PC-3 (cell line): ENCODE measurements around the gene IL31. TPM values are rescaled to one million over a fixed set of nuclear protein-coding genes. Genes with fewer than 3 reads are reported as not detected.

ENCODE experiments used
- ATAC-seq: fragments of 200-7000 bp; cut with Tn5 transposase; 2 replicates; pipeline ENCODE4 v1.9.1; 2020; ENCODE audit warnings: mild to moderate bottlenecking, moderate library complexity
- BruUV-seq: library from RNA; stranded (reverse); fragments of 400-500 nt; replicated peaks from 2 replicates; lab custom pipeline; 2021; lab: Mats Ljungman, UMichigan
- CTCF ChIA-PET: fragments of 300-600 bp; sonication (Branson Sonifier 250); formaldehyde crosslinking; loops from one replicate; lab custom pipeline; 2022; ENCODE audit warnings: antibody characterized with exemption; lab: Charles Lee
- POLR2A ChIA-PET: fragments of 300-600 bp; sonication (Branson Sonifier 250); formaldehyde crosslinking; loops from one replicate; lab custom pipeline; 2022; ENCODE audit warnings: antibody characterized with exemption; ENCODE audit not compliant: unreplicated experiment; lab: Charles Lee
- DNase-seq: peaks from one replicate; pipeline ENCODE4 v3.0.0-alpha.2; 2015
- H2AFZ ChIP-seq: fragments of 300-600 bp; sonication (generic); 2 replicates; pipeline ENCODE4 v1.6.0; 2016; ENCODE audit warnings: antibody characterized with exemption, low read length
- H3F3A ChIP-seq: fragments of 300-600 bp; sonication (generic); one replicate; pipeline ENCODE4 v1.6.0; 2017; ENCODE audit warnings: antibody characterized with exemption, low read length, control low read depth, mild to moderate bottlenecking; ENCODE audit not compliant: unreplicated experiment
- H3K27ac ChIP-seq: fragments of 300-600 bp; sonication (generic); 2 replicates; pipeline ENCODE4 v1.5.1; 2016; ENCODE audit warnings: mild to moderate bottlenecking, low read length
- H3K27me3 ChIP-seq: fragments of 300-600 bp; sonication (generic); 2 replicates; pipeline ENCODE4 v1.6.1; 2016; ENCODE audit warnings: low read length, mixed read lengths
- H3K36me3 ChIP-seq: fragments of 300-600 bp; sonication (generic); 2 replicates; pipeline ENCODE4 v1.6.1; 2016; ENCODE audit warnings: low read depth, mixed run types, low read length, mixed read lengths
- H3K4me1 ChIP-seq: fragments of 300-600 bp; sonication (generic); 2 replicates; pipeline ENCODE4 v1.5.1; 2016; ENCODE audit warnings: low read length; ENCODE audit not compliant: insufficient read depth
- H3K4me2 ChIP-seq: fragments of 300-600 bp; sonication (generic); 2 replicates; pipeline ENCODE4 v1.6.0; 2016; ENCODE audit warnings: low read length
- H3K4me3 ChIP-seq: fragments of 300-600 bp; sonication (generic); 2 replicates; pipeline ENCODE4 v1.5.1; 2016; ENCODE audit warnings: mild to moderate bottlenecking, low read length, mixed read lengths
- H3K79me2 ChIP-seq: fragments of 300-600 bp; sonication (generic); 2 replicates; pipeline ENCODE4 v1.6.1; 2017; ENCODE audit warnings: low read length, mixed read lengths
- H3K9ac ChIP-seq: fragments of 300-600 bp; sonication (generic); 2 replicates; pipeline ENCODE4 v1.6.0; 2016; ENCODE audit warnings: mild to moderate bottlenecking, low read length
- H3K9me2 ChIP-seq: fragments of 300-600 bp; sonication (generic); replicated peaks from 2 replicates; pipeline ENCODE4 v1.6.1; 2016; ENCODE audit warnings: mixed run types, low read length, mixed read lengths
- H3K9me3 ChIP-seq: fragments of 300-600 bp; sonication (generic); 2 replicates; pipeline ENCODE4 v1.6.1; 2016; ENCODE audit warnings: low read length, mixed read lengths
- H4K20me1 ChIP-seq: fragments of 300-600 bp; sonication (generic); 2 replicates; pipeline ENCODE4 v1.6.1; 2016; ENCODE audit warnings: low read length, mixed read lengths
- CTCF ChIP-seq: fragments of 300-600 bp; sonication (generic); conservative IDR thresholded peaks from 2 replicates; pipeline ENCODE4 v1.5.1; 2017; ENCODE audit warnings: antibody characterized with exemption, low read depth, mild to moderate bottlenecking, low read length
- EZH2 ChIP-seq: fragments of 300-600 bp; sonication (generic); IDR thresholded peaks from one replicate; pipeline ENCODE4 v1.6.1; 2017; ENCODE audit warnings: antibody characterized with exemption, mild to moderate bottlenecking, low read length; ENCODE audit not compliant: unreplicated experiment
- EZH2phosphoT487 ChIP-seq: fragments of 300-600 bp; sonication (generic); IDR thresholded peaks from 2 replicates; pipeline ENCODE4 v1.6.1; 2018; ENCODE audit warnings: mild to moderate bottlenecking, antibody characterized with exemption, low read length, borderline replicate concordance
- intact Hi-C: fragments of 100-400 bp; cut with micrococcal nuclease; formaldehyde crosslinking; loops from 2 replicates; pipeline ENCODE4 v1.9.0; 2023
- total RNA-seq: library from RNA; depleted of rRNA; stranded (reverse); fragments of >200 nt; gene quantifications from 2 replicates; pipeline ENCODE4 v1.2.3, GENCODE V29; 2014

The IL31 gene
- total RNA-seq, 1 experiment from 2014 or later: not detected

- Histone ChIP-seq H3K27ac (no peak overlapping the region), H3K79me2 (no peaks in the 10 kb centered on the region), H3K9me2 (no peaks in the 10 kb centered on the region), H4K20me1 (no peaks in the 10 kb centered on the region), H3K9ac (no peak overlapping the region), H3K4me2 (no peak overlapping the region), H3K27me3 (no peaks in the 10 kb centered on the region), H3K4me1 (no peaks in the 10 kb centered on the region), H3K36me3 (no peaks in the 10 kb centered on the region), H3K4me3 (no peak overlapping the region), H2AFZ (no peak overlapping the region), H3F3A (no peaks in the 10 kb centered on the region), H3K9me3 (no peaks in the 10 kb centered on the region)
- intact Hi-C loops: no loop called here
- DNase-seq (no peak), ATAC-seq (no peak)
- POLR2A ChIA-PET: no interaction called here
- TF ChIP-seq EZH2: no peak
- no peak for TF ChIP-seq CTCF
- no peak for TF ChIP-seq EZH2phosphoT487
- CTCF ChIA-PET: no interaction called here
- BruUV-seq: no TSS peak
Observed at GRCh38 chr12:122160761-122161160, 13.3 kb downstream of the IL31 start.

GRCh38 chr12:122159882-122160281, 14.1 kb downstream of the IL31 start:
- CTCF ChIA-PET: no interaction called here
- BruUV-seq: no TSS peak
- no peak for TF ChIP-seq CTCF
- TF ChIP-seq EZH2: no peak
- TF ChIP-seq EZH2phosphoT487: no peak

GRCh38 chr12:122158700-122159285, 15.2 kb downstream of the IL31 start:
- Histone ChIP-seq H3K4me1 (no peaks in the 10 kb centered on the region), H3K9me2 (no peaks in the 10 kb centered on the region), H3K36me3 (no peaks in the 10 kb centered on the region), H3K27me3 (no peaks in the 10 kb centered on the region), H3F3A (no peaks in the 10 kb centered on the region), H3K4me3 (no peak overlapping the region), H3K4me2 (no peak overlapping the region), H3K9me3 (no peaks in the 10 kb centered on the region), H3K9ac (no peak overlapping the region), H3K27ac (no peak overlapping the region), H4K20me1 (no peaks in the 10 kb centered on the region), H3K79me2 (no peaks in the 10 kb centered on the region), H2AFZ (no peak overlapping the region)
- no TSS peak for BruUV-seq
- CTCF ChIA-PET: interaction anchor here (0.6 to 0.7 kb wide), 2 partner anchors 108 to 448 kb away, joined by 3 to 12 read pairs; no protein-coding TSS in a partner anchor
- intact Hi-C loops: loop anchor here (1.0 kb wide), 1 partner anchor 11 kb away; no protein-coding TSS in a partner anchor
- POLR2A ChIA-PET: no interaction called here
- no peak for TF ChIP-seq EZH2phosphoT487
- no peak for TF ChIP-seq CTCF
- TF ChIP-seq EZH2: no peak
- DNase-seq (no peak), ATAC-seq (no peak)

More at GRCh38 chr12:122159882-122160281, 14.1 kb downstream of the IL31 start:
- intact Hi-C loops: loop anchor here (1.0 kb wide), 1 partner anchor 13 kb away; no protein-coding TSS in a partner anchor
- Histone ChIP-seq H3K4me2 (no peak overlapping the region), H3K36me3 (no peaks in the 10 kb centered on the region), H3K9me2 (no peaks in the 10 kb centered on the region), H3F3A (no peaks in the 10 kb centered on the region), H3K4me1 (no peaks in the 10 kb centered on the region), H4K20me1 (no peaks in the 10 kb centered on the region), H3K27ac (no peak overlapping the region), H3K27me3 (no peaks in the 10 kb centered on the region), H3K9ac (no peak overlapping the region), H2AFZ (no peak overlapping the region), H3K79me2 (no peaks in the 10 kb centered on the region), H3K4me3 (no peak overlapping the region), H3K9me3 (no peaks in the 10 kb centered on the region)
- ATAC-seq: peak; percentile 38; the same call in 1 of the 2 replicates
- no peak for DNase-seq
- POLR2A ChIA-PET: no interaction called here
